ENCODE data around the gene FUT1. TPM values are rescaled to one million over a fixed set of nuclear protein-coding genes. Genes with fewer than 3 reads are reported as not detected.

The FUT1 gene
- total and polyA plus RNA-seq, 2 of the 8 experiments (the other 6 are each of a cell fraction or from before 2014, with no cell fraction given): 7.4 to 12.9 TPM

DNA sequence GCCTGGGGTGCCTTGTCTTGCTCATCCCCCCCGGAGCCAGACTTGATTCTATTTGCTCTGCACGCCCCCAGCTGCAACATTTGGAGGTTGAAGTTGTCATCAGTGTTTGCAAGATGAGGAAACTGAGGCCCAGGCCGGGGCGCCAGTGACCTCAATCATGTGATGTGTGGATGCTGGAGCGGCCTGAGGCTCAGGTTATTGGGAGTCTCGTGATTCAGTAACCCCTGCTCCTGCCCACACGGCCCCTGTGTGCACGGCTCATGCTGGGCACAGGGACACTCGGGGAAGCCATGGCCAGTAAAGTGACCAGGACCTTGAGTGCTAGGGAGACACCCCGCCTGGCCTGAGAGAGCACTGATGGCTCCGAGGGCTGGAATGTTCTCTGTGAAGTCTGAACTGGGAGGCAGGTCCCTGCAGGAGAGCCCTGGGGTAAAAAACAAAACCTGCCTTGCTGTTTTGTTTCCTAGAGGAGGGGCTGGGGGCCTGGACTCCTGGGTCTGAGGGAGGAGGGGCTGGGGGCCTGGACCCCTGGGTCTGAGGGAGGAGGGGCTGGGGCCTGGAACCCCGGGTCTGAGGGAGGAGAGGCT lies 4.7 kb upstream of the FUT1 start:
- no peaks in the 10 kb centered on the region for H3K79me1 ChIP-seq (ENCODE audit: low read depth, low read length)
- peak overlapping the region; percentile 26 for H4K5ac ChIP-seq (ENCODE audit: insufficient read length, low read depth, low read length)
- no peak overlapping the region for H3K56ac ChIP-seq (replicated peaks; ENCODE audit: insufficient read length, low read depth, low read length)
- H2AK5ac ChIP-seq (ENCODE audit: low read depth, low read length): no peak overlapping the region
- no peaks in the 10 kb centered on the region for H3K27me3 ChIP-seq (replicated peaks in 1 of 4; ENCODE audit: control insufficient read depth in 3 of 4, extremely low read depth in 1 of 4, insufficient read depth in 3 of 4, low read length in 3 of 4)
- CTCF ChIA-PET (ENCODE audit: partially characterized antibody): interaction anchor here (0.7 to 2.3 kb wide), 5 partner anchors 13 to 85 kb away, joined by 3 to 7 read pairs (median 4); no protein-coding TSS in a partner anchor
- H3K4me2 ChIP-seq (ENCODE audit: insufficient read depth in 1 of 2, low read depth in 2 of 2, low read length in 2 of 2): no peak overlapping the region
- H3K4ac ChIP-seq (replicated peaks; ENCODE audit: insufficient read length, low read depth, low read length): no peak overlapping the region
- POLR2A ChIA-PET (ENCODE audit: partially characterized antibody): interaction anchor here (1.4 to 4.7 kb wide), 6 partner anchors 9 to 53 kb away, joined by 4 to 39 read pairs (median 8); partner anchors contain the start of genes BCAT2 and IZUMO1
- peak overlapping the region; percentile 80; the same call in 1 of the 2 replicates for H2BK20ac ChIP-seq (ENCODE audit: low read length)
- no peak for FAIRE-seq
- H4K8ac ChIP-seq (ENCODE audit: extremely low read depth, insufficient read depth, low read length): peak overlapping the region; percentile 71; the same call in 1 of the 2 replicates
- peak overlapping the region; percentile 92 for H2BK120ac ChIP-seq (replicated peaks; ENCODE audit: low read depth, low read length)
- H3K27ac ChIP-seq (ENCODE audit: low read depth, low read length): no peak overlapping the region
- H3K18ac ChIP-seq (ENCODE audit: extremely low read depth, low read length): no peak overlapping the region; the same call in none of the 2 replicates
- H2BK15ac ChIP-seq (ENCODE audit: low read length): peak overlapping the region; percentile 46; the same call in 1 of the 2 replicates
- no peak overlapping the region for H3K4me3 ChIP-seq (ENCODE audit: extremely low read depth in 1 of 4, insufficient read depth in 2 of 4, low read depth in 3 of 4, low read length in 4 of 4)
- no peaks in the 10 kb centered on the region for H3K36me3 ChIP-seq (ENCODE audit: control insufficient read depth in 2 of 4, insufficient read depth in 4 of 4, low read length in 3 of 4)
- H3K9ac ChIP-seq (replicated peaks in 1 of 4; ENCODE audit: extremely low read depth in 1 of 4, low read depth in 3 of 4, low read length in 3 of 4): no peak overlapping the region
- no peak overlapping the region for H3K14ac ChIP-seq (ENCODE audit: insufficient read length)
- peak overlapping the region; percentile 85 for H4K91ac ChIP-seq (replicated peaks; ENCODE audit: insufficient read length, low read length)
- H3K23me2 ChIP-seq (ENCODE audit: low read depth, low read length): peaks cover 7% of the 10 kb centered on the region
- no peak overlapping the region for H3K23ac ChIP-seq (ENCODE audit: insufficient read length)
- no peaks in the 10 kb centered on the region for H3K9me3 ChIP-seq (ENCODE audit: insufficient read depth in 2 of 2, low read depth in 1 of 2, low read length in 1 of 2)
- peaks cover 3 to 21% (median 14%) of the 10 kb centered on the region in 4 experiments for H3K4me1 ChIP-seq (replicated peaks in 1 of 4; ENCODE audit: control insufficient read depth in 3 of 4, insufficient read depth in 4 of 4, low read length in 3 of 4)
- no peak for DNase-seq (ENCODE audit: low read depth in 1 of 2, low spot score in 2 of 2)
- peak overlapping the region; percentile 52; the same call in 1 of the 2 replicates for H2BK5ac ChIP-seq (ENCODE audit: low read depth, low read length)
- H2AFZ ChIP-seq (ENCODE audit: low read length): no peak overlapping the region
- 83% methylated on average over 11 of the region's 12 CpGs; no CpG with 5 or more reads in 1 of the 2 experiments for WGBS, 2 experiments (ENCODE audit: extremely low coverage in 1 of 2, insufficient coverage in 1 of 2, insufficient read length in 1 of 2, insufficient replicate concordance in 2 of 2, low coverage in 1 of 2, low lambda C conversion rate in 2 of 2, missing lambda C conversion rate in 1 of 2)
- H4K20me1 ChIP-seq (replicated peaks in 1 of 2; ENCODE audit: control insufficient read depth in 1 of 2, insufficient read depth in 2 of 2, low read length in 2 of 2): no peaks in the 10 kb centered on the region
- peak overlapping the region; percentile 80; the same call in 1 of the 2 replicates for H2BK12ac ChIP-seq (ENCODE audit: low read depth, low read length)
- peaks cover 0 to under 1% of the 10 kb centered on the region in 2 experiments; a peak in 1 of 4 replicates for H3K79me2 ChIP-seq (ENCODE audit: control insufficient read depth in 1 of 2, insufficient read depth in 2 of 2, low read length in 2 of 2)
- TF ChIP-seq TAF7 (optimal IDR thresholded peaks at IDR 0.05; ENCODE audit: borderline replicate concordance, low read depth, low read length): no peak
- TF ChIP-seq YY1 (IDR thresholded peaks at IDR 0.05; ENCODE audit: low read depth, low read length): no peak
- no peak for TF ChIP-seq SP2 (IDR thresholded peaks at IDR 0.05; ENCODE audit: low read length)
- TF ChIP-seq TEAD4 (IDR thresholded peaks at IDR 0.05; ENCODE audit: low read depth, low read length): no peak
- TF ChIP-seq CBX5 (IDR thresholded peaks at IDR 0.05; ENCODE audit: low read depth, low read length): no peak
- TF ChIP-seq RBBP5 (IDR thresholded peaks at IDR 0.05; ENCODE audit: borderline replicate concordance, low read depth, low read length): no peak
- TF ChIP-seq SIRT6 (IDR thresholded peaks at IDR 0.05; ENCODE audit: low read length): no peak
- TF ChIP-seq SP1 (IDR thresholded peaks at IDR 0.05; ENCODE audit: low read depth, low read length): no peak
- no peak for TF ChIP-seq EZH2 (IDR thresholded peaks at IDR 0.05; ENCODE audit: low read depth, low read length, severe bottlenecking)
- no peak for TF ChIP-seq ZNF274 (IDR thresholded peaks at IDR 0.05; ENCODE audit: borderline replicate concordance, extremely low read depth, low read length)
- TF ChIP-seq, protein P1, sequence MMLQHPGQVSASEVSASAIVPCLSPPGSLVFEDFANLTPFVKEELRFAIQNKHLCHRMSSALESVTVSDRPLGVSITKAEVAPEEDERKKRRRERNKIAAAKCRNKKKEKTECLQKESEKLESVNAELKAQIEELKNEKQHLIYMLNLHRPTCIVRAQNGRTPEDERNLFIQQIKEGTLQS (IDR thresholded peaks at IDR 0.05; ENCODE audit: insufficient read depth, low read depth, low read length): no peak
- TF ChIP-seq PHF8 (conservative IDR thresholded peaks at IDR 0.05; ENCODE audit: low read depth, low read length): no peak
- no peak for TF ChIP-seq POU5F1 (IDR thresholded peaks at IDR 0.05; ENCODE audit: low read depth, low read length)

Measured in H1 (cell line).